Measurements from ENCODE around the gene ADD1.

- no peak for TF ChIP-seq CTCF (IDR thresholded peaks at IDR 0.05; ENCODE audit: low read depth, low read length, poor library complexity, severe bottlenecking)
- no peak for TF ChIP-seq EZH2phosphoT487 (IDR thresholded peaks at IDR 0.05; ENCODE audit: borderline replicate concordance, low read length)
These were observed 87.3 kb downstream of the ADD1 start for GRCh38 chr4:2930758-2931511.

Data from DOHH2 (cell line).